Osteoblast (primary cell): ENCODE results near the gene NFAT5. TPM values are rescaled to one million over a fixed set of nuclear protein-coding genes. Genes with fewer than 3 reads are reported as not detected.

Experiments used
- DNase-seq: peaks from one replicate; pipeline ENCODE4 v3.0.0; 2011; ENCODE audit warnings: low spot score, mixed read lengths; ENCODE audit not compliant: insufficient read length; ENCODE audit errors: missing footprints
- H2AFZ ChIP-seq: 2 replicates; pipeline ENCODE4 v1.6.0; 2011; ENCODE audit warnings: mild to moderate bottlenecking, low read length
- H3K27ac ChIP-seq: 2 replicates; pipeline ENCODE4 v1.5.1; 2011; ENCODE audit warnings: mild to moderate bottlenecking, low read depth, low read length, moderate library complexity
- H3K27me3 ChIP-seq: 2 replicates; pipeline ENCODE4 v1.6.0; 2012; ENCODE audit warnings: mild to moderate bottlenecking, control low read depth, inconsistent platforms, low read length, moderate library complexity; ENCODE audit not compliant: insufficient read depth
- H3K36me3 ChIP-seq: 2 replicates; pipeline ENCODE4 v1.5.1; 2011; ENCODE audit warnings: mild to moderate bottlenecking, low read length, control low read depth, moderate library complexity; ENCODE audit not compliant: insufficient read depth
- H3K4me1 ChIP-seq: 2 replicates; pipeline ENCODE4 v1.5.1; 2011; ENCODE audit warnings: mild to moderate bottlenecking, low read length, control low read depth, moderate library complexity; ENCODE audit not compliant: insufficient read depth
- H3K4me2 ChIP-seq: 2 replicates; pipeline ENCODE4 v1.6.0; 2011; ENCODE audit warnings: mild to moderate bottlenecking, low read length; ENCODE audit not compliant: insufficient read depth
- H3K4me3 ChIP-seq: fragments of 200-600 bp; sonication (generic); 3 replicates; pipeline ENCODE4 v1.5.1; 2012; ENCODE audit warnings: mild to moderate bottlenecking, low read length, inconsistent platforms; ENCODE audit not compliant: insufficient read depth
- H3K79me2 ChIP-seq: 2 replicates; pipeline ENCODE4 v1.6.0; 2012; ENCODE audit warnings: mild to moderate bottlenecking, low read length, control low read depth, inconsistent platforms; ENCODE audit not compliant: insufficient read depth
- H3K9me3 ChIP-seq: 2 replicates; pipeline ENCODE4 v1.5.1; 2011; ENCODE audit warnings: low read depth, low read length, control low read depth
- H4K20me1 ChIP-seq: 2 replicates; pipeline ENCODE4 v1.6.0; 2012; ENCODE audit warnings: mild to moderate bottlenecking, low read length, control low read depth; ENCODE audit not compliant: insufficient read depth
- total RNA-seq: library from RNA; depleted of rRNA; stranded (reverse); fragments of >200 nt; gene quantifications from 2 replicates; pipeline ENCODE4 v1.2.3, GENCODE V29; 2012
- TF ChIP-seq, protein P1 (sequence below): IDR thresholded peaks from 2 replicates; pipeline ENCODE4 v1.5.1; 2011; ENCODE audit warnings: mild to moderate bottlenecking, low read depth, low read length, moderate library complexity; ENCODE audit errors: extremely low read depth

Gene NFAT5
- total RNA-seq, 1 donor: 29.3 TPM

DNA sequence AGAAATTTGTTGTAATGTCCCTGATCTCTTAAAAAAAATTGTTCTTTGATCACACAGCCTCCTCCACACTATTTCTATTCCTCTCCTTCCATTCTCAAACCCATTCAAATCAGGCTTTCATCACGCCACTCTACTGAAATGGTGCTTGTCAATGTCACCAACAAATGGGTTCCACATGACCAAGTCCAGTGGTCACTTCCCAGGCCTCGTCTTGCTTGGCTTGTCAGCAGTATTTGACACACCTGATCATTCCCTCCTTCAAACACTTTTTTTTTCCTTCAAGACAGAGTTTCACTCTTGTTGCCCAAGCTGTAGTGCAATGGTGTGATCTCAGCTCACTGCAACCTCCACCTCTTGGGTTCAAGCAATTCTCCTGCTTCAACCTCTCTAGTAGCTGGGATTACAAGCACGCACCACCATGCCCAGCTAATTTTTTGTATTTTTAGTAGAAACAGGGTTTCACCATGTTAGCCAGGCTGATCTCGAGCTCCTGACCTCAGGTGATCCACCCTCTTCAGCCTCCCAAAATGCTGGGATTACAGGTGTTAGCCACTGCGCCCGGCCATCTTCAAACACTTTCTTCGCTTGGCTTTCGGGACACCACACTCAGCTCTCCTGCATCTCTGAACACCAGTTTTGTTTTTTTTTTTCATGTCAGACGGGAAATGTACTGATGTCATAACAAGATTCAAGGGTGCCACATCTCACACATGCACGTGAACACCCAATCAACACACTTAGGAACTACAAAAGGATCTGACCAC lies 142.3 kb downstream of the NFAT5 start:
- TF ChIP-seq, protein P1, sequence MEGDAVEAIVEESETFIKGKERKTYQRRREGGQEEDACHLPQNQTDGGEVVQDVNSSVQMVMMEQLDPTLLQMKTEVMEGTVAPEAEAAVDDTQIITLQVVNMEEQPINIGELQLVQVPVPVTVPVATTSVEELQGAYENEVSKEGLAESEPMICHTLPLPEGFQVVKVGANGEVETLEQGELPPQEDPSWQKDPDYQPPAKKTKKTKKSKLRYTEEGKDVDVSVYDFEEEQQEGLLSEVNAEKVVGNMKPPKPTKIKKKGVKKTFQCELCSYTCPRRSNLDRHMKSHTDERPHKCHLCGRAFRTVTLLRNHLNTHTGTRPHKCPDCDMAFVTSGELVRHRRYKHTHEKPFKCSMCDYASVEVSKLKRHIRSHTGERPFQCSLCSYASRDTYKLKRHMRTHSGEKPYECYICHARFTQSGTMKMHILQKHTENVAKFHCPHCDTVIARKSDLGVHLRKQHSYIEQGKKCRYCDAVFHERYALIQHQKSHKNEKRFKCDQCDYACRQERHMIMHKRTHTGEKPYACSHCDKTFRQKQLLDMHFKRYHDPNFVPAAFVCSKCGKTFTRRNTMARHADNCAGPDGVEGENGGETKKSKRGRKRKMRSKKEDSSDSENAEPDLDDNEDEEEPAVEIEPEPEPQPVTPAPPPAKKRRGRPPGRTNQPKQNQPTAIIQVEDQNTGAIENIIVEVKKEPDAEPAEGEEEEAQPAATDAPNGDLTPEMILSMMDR: no peak
- peaks cover 4% of the 10 kb centered on the region for H3K79me2 ChIP-seq
- DNase-seq: peak; percentile 3
- H3K27me3 ChIP-seq: no peaks in the 10 kb centered on the region
- no peak overlapping the region for H3K4me3 ChIP-seq
- no peaks in the 10 kb centered on the region for H4K20me1 ChIP-seq
- no peak overlapping the region for H2AFZ ChIP-seq
- H3K36me3 ChIP-seq: peaks cover 50% of the 10 kb centered on the region
- H3K4me1 ChIP-seq: peaks cover 32% of the 10 kb centered on the region
- H3K4me2 ChIP-seq: no peak overlapping the region
- H3K9me3 ChIP-seq: no peaks in the 10 kb centered on the region
- no peak overlapping the region for H3K27ac ChIP-seq

DNA sequence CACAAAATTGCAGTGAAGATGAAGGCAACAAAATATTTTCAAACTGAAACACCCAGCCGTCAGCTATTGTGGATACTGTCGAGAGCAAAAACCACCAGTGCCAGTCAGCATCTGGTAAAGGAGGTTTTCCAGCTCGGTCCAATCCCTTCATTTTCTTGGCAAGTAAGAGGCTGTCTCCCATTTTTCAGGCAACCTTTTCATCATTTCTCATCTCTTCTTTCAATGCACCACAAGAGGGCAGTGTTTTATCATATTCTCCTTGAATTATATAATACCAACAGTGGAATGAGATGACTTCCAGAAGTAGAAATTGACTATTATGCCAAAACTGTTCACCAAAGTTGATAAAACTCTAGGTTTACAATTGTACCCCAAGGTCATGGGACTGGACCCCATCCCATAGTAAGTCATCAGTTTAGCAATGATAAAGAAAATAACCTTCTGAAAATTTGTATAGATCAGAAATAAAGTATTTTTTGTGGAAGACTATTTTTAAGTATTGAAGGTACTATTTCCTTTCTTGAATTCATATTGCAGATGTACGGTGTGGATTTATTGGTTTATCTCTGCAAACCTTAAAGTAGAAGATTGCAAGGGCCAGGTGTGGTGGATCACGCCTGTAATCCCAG lies 143.8 kb downstream of the NFAT5 start:
- no peak overlapping the region for H3K27ac ChIP-seq
- no peaks in the 10 kb centered on the region for H3K27me3 ChIP-seq
- no peak overlapping the region for H3K4me2 ChIP-seq
- peak; percentile 71 for DNase-seq
- TF ChIP-seq, protein P1: peak; percentile 73
- H4K20me1 ChIP-seq: no peaks in the 10 kb centered on the region
- peaks cover 4% of the 10 kb centered on the region for H3K79me2 ChIP-seq
- H2AFZ ChIP-seq: no peak overlapping the region
- H3K4me1 ChIP-seq: peaks cover 24% of the 10 kb centered on the region
- H3K9me3 ChIP-seq: no peaks in the 10 kb centered on the region
- H3K4me3 ChIP-seq: no peak overlapping the region
- H3K36me3 ChIP-seq: peaks cover 51% of the 10 kb centered on the region

DNA sequence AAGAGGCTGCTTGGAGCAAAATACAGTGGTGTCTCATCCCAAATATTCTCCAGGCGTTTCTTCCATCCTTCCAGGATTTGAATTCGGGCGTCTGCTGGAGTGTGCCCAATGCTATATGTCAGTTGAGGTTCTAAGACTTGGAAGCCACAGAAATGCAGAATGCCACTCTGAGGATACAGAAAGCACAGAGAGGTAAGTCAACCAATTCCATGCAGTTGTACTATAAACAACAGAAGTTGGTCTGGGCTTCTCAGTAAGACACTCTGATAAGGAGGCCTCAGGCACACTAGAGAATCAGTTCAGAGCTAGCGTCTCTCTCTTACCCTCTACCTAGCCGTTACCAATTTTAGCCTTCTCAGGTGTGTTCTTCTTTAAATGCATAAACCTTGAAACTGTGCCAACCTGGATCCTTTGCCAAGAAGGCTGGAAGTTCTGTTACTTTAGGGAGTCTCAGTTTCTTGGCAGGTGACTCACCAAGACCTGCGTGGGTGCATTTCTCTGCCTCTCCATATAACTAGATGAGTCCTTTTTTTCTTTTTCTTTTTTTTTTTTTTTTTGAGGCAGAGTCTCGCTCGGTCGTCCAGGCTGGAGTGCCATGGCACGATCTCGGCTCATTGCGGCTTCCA lies 145.5 kb downstream of the NFAT5 start:
- peaks cover 24% of the 10 kb centered on the region for H3K4me1 ChIP-seq
- H3K79me2 ChIP-seq: peaks cover 7% of the 10 kb centered on the region
- H2AFZ ChIP-seq: no peak overlapping the region
- peak overlapping the region; percentile 21 for H3K4me2 ChIP-seq
- H3K27ac ChIP-seq: peak overlapping the region; percentile 52
- no peaks in the 10 kb centered on the region for H3K9me3 ChIP-seq
- H3K36me3 ChIP-seq: peaks cover 63% of the 10 kb centered on the region
- H3K27me3 ChIP-seq: no peaks in the 10 kb centered on the region
- DNase-seq: peak; percentile 92
- no peaks in the 10 kb centered on the region for H4K20me1 ChIP-seq
- TF ChIP-seq, protein P1: no peak
- no peak overlapping the region for H3K4me3 ChIP-seq

DNA sequence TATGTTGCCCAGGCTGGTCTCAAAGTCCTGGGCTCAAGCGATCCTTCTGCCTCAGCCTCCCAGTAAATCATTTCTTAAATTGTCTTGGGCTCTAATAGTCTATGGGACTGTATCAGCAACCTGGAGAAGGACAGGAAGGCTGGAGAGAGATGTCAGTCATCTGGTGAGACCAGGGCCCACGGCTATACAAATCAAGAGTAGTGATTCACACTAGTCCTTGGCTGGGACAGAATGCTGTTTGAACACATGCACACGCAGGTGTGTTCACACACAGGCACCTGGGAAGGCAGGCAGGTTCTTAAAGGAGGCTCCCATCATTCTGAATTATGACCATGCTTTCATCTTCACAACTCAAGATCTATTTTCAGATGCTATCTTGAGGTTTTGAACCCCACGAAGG lies 146.5 kb downstream of the NFAT5 start:
- TF ChIP-seq, protein P1: no peak
- DNase-seq: no peak
- no peak overlapping the region for H3K4me2 ChIP-seq
- H3K4me3 ChIP-seq: no peak overlapping the region
- H3K27me3 ChIP-seq: no peaks in the 10 kb centered on the region
- H3K4me1 ChIP-seq: peaks cover 24% of the 10 kb centered on the region
- H4K20me1 ChIP-seq: no peaks in the 10 kb centered on the region
- H3K79me2 ChIP-seq: peaks cover 7% of the 10 kb centered on the region
- no peak overlapping the region for H2AFZ ChIP-seq
- no peaks in the 10 kb centered on the region for H3K9me3 ChIP-seq
- H3K27ac ChIP-seq: peak overlapping the region; percentile 52
- H3K36me3 ChIP-seq: peaks cover 72% of the 10 kb centered on the region
